A673 (cell line): ENCODE data around the gene APEH. TPM values are rescaled to one million over a fixed set of nuclear protein-coding genes. Genes with fewer than 3 reads are reported as not detected.

Source experiments
- BruUV-seq: library from RNA; stranded (reverse); fragments of 400-500 nt; replicated peaks from 2 replicates; lab custom pipeline; 2021; lab: Mats Ljungman, UMichigan
- CTCF ChIA-PET: fragments of 300-600 bp; sonication (Branson Sonifier 250); formaldehyde crosslinking; loops from one replicate; lab custom pipeline; 2022; ENCODE audit warnings: antibody characterized with exemption; lab: Charles Lee
- POLR2A ChIA-PET: fragments of 300-600 bp; sonication (Branson Sonifier 250); formaldehyde crosslinking; loops from one replicate; lab custom pipeline; 2022; ENCODE audit warnings: antibody characterized with exemption; ENCODE audit not compliant: low non-redundant PET; lab: Charles Lee
- DNase-seq: peaks from one replicate; pipeline ENCODE4 v3.0.0-alpha.2; 2015; ENCODE audit warnings: low spot score
- H3K27ac ChIP-seq: fragments of 200-600 bp; sonication (generic); 2 replicates; pipeline ENCODE4 v1.5.1; 2016; ENCODE audit warnings: mixed run types, low read depth, mild to moderate bottlenecking, mixed read lengths, antibody characterized with exemption, low read length; ENCODE audit not compliant: poor library complexity, severe bottlenecking
- H3K27me3 ChIP-seq: fragments of 200-600 bp; sonication (generic); replicated peaks from 2 replicates; pipeline ENCODE4 v1.6.1; 2017; ENCODE audit warnings: mixed run types, low read depth, mild to moderate bottlenecking, mixed read lengths, antibody characterized with exemption, low read length; ENCODE audit not compliant: insufficient read depth, poor library complexity
- H3K36me3 ChIP-seq: fragments of 200-600 bp; sonication (generic); 2 replicates; pipeline ENCODE4 v1.6.1; 2016; ENCODE audit warnings: mixed run types, mild to moderate bottlenecking, mixed read lengths, antibody characterized with exemption, low read length; ENCODE audit not compliant: insufficient read depth, poor library complexity, severe bottlenecking
- H3K4me1 ChIP-seq: fragments of 200-600 bp; sonication (generic); 2 replicates; pipeline ENCODE4 v1.6.1; 2017; ENCODE audit warnings: mixed run types, mild to moderate bottlenecking, mixed read lengths, antibody characterized with exemption, low read length; ENCODE audit not compliant: insufficient read depth, poor library complexity, severe bottlenecking
- H3K4me3 ChIP-seq: fragments of 200-600 bp; sonication (generic); 2 replicates; pipeline ENCODE4 v1.5.1; 2016; ENCODE audit warnings: low read depth, mixed run types, mild to moderate bottlenecking, mixed read lengths, low read length; ENCODE audit not compliant: poor library complexity, severe bottlenecking
- H3K9me3 ChIP-seq: fragments of 200-600 bp; sonication (generic); 2 replicates; pipeline ENCODE4 v1.6.1; 2016; ENCODE audit warnings: mixed run types, low read depth, mild to moderate bottlenecking, mixed read lengths, antibody characterized with exemption, low read length; ENCODE audit not compliant: poor library complexity, severe bottlenecking
- CTCF ChIP-seq: fragments of 300-800, 200-600 bp; sonication (generic); conservative IDR thresholded peaks from 2 replicates; pipeline ENCODE4 v1.5.1; 2017; ENCODE audit warnings: low read depth, mild to moderate bottlenecking, antibody characterized with exemption, low read length, moderate library complexity, mixed read lengths
- EZH2 ChIP-seq: fragments of 200-600 bp; sonication (generic); IDR thresholded peaks from 2 replicates; pipeline ENCODE4 v1.6.1; 2017; ENCODE audit warnings: borderline replicate concordance, low read depth, mild to moderate bottlenecking, mixed read lengths, antibody characterized with exemption, low read length; ENCODE audit not compliant: poor library complexity, severe bottlenecking
- intact Hi-C: fragments of 100-400 bp; cut with micrococcal nuclease; formaldehyde crosslinking; loops from one replicate; pipeline ENCODE4 v1.10.0; 2022; ENCODE audit not compliant: unreplicated experiment
- total RNA-seq: library from RNA; stranded (reverse); gene quantifications from 2 replicates; pipeline ENCODE4 v1.2.3, GENCODE V29; 2021

Gene APEH
- total RNA-seq, 1 experiment from 2014 or later: 64.9 TPM

- H3K4me1 ChIP-seq: no peaks in the 10 kb centered on the region
- ChIA-PET CTCF (no interaction called here), POLR2A (no interaction called here)
- no peak overlapping the region for H3K27ac ChIP-seq
- BruUV-seq: no TSS peak
- no peak for DNase-seq
- H3K36me3 ChIP-seq: no peaks in the 10 kb centered on the region
- intact Hi-C loops: no loop called here
- H3K9me3 ChIP-seq: no peaks in the 10 kb centered on the region
- no peak for TF ChIP-seq CTCF
- TF ChIP-seq EZH2: no peak
- H3K4me3 ChIP-seq: no peak overlapping the region
- H3K27me3 ChIP-seq: no peaks in the 10 kb centered on the region
Measured at GRCh38 chr3:49652903-49653415, 21.2 kb upstream of the APEH start.

- Histone ChIP-seq H3K27me3 (no peaks in the 10 kb centered on the region), H3K9me3 (no peaks in the 10 kb centered on the region), H3K4me3 (no peak overlapping the region), H3K4me1 (no peaks in the 10 kb centered on the region), H3K27ac (no peak overlapping the region), H3K36me3 (no peaks in the 10 kb centered on the region)
- no peak for DNase-seq
- CTCF ChIA-PET: no interaction called here
- intact Hi-C loops: no loop called here
- no TSS peak for BruUV-seq
- TF ChIP-seq CTCF (no peak), EZH2 (no peak)
- POLR2A ChIA-PET: no interaction called here
Measured at GRCh38 chr3:49653621-49654020, 20.5 kb upstream of the APEH start.

GRCh38 chr3:49654176-49654825 is 19.9 kb upstream of the APEH start:
- no peaks in the 10 kb centered on the region for H3K9me3 ChIP-seq
- no peak overlapping the region for H3K27ac ChIP-seq
- TF ChIP-seq EZH2 (no peak), CTCF (no peak)
- no peaks in the 10 kb centered on the region for H3K4me1 ChIP-seq
- H3K4me3 ChIP-seq: no peak overlapping the region
- H3K36me3 ChIP-seq: no peaks in the 10 kb centered on the region
- CTCF ChIA-PET: no interaction called here
- POLR2A ChIA-PET: no interaction called here
- BruUV-seq: no TSS peak
- intact Hi-C loops: no loop called here
- DNase-seq: no peak
- H3K27me3 ChIP-seq: no peaks in the 10 kb centered on the region
